Measurements from ENCODE around the gene MINK1.

MINK1 gene

DNA sequence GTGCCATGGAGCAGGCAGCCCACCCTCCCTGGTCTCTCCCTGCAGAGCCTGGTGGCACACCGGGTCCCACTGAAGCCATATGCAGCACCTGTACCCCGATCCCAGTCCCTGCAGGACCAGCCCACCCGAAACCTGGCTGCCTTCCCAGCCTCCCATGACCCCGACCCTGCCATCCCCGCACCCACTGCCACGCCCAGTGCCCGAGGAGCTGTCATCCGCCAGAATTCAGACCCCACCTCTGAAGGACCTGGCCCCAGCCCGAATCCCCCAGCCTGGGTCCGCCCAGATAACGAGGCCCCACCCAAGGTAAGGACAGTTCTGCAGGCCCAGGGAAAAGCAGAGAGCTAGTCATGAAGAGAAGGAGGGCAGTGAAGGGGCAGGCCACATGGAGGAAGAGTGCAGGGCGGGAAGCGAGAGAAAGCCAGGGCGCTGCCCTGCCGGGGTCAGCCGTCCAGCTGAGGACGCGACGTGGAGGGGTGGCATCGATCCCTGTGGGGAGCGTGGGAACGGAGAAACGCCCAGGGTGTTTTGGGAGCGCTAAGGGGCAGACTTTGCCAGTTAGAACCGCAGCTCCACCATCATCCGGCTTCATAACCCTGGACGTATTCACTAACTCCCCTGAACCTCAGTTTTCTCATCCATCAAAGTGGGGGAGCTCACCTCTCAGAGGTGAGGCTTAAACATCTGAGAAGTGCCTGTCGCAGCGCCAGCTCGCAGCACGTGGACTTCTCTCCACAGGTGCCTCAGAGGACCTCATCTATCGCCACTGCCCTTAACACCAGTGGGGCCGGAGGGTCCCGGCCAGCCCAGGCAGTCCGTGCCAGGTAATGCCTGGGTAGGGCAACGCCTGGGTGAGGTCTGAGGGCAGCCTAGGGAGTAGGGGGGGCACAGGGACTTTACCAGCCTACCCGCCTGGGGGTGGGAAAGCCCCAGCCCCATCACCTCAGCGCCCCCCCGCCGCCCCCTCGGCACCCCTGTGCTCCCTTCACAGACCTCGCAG lies 58.6 kb downstream of the MINK1 start:
- DNase-seq (ENCODE audit: low spot score), result no peak
- TF ChIP-seq CTCF (IDR thresholded peaks at IDR 0.05; ENCODE audit: extremely low read depth, insufficient read depth, missing control alignments), result no peak
- in situ Hi-C loops (cut with MboI; ENCODE audit: low pct_unique_long_range_greater_than_20kb, low sequenced_read_pairs, unreplicated experiment), result no loop called here

GRCh38 chr17:4892499-4893221 lies 59.5 kb downstream of the MINK1 start:
- TF ChIP-seq CTCF (IDR thresholded peaks at IDR 0.05; ENCODE audit: extremely low read depth, insufficient read depth, missing control alignments), result no peak
- in situ Hi-C loops (cut with MboI; ENCODE audit: low pct_unique_long_range_greater_than_20kb, low sequenced_read_pairs, unreplicated experiment), result no loop called here
- no peak for DNase-seq (ENCODE audit: low spot score)

DNA sequence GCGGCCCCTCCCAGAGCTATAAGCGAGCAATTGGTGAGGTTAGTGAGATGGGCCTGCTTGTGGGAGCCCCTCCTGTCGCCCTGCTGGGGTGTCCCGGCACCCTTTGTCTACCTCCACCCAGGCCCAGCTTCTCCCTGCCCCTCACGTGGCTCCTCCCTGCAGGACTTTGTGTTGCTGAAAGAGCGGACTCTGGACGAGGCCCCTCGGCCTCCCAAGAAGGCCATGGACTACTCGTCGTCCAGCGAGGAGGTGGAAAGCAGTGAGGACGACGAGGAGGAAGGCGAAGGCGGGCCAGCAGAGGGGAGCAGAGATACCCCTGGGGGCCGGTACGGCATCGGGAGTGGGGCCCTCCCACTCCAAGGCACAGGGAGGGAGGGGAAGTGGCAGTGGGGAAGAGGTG lies 60.1 kb downstream of the MINK1 start:
- DNase-seq (ENCODE audit: low spot score), result no peak
- no peak for TF ChIP-seq CTCF (IDR thresholded peaks at IDR 0.05; ENCODE audit: extremely low read depth, insufficient read depth, missing control alignments)
- in situ Hi-C loops (cut with MboI; ENCODE audit: low pct_unique_long_range_greater_than_20kb, low sequenced_read_pairs, unreplicated experiment), result no loop called here

DNA sequence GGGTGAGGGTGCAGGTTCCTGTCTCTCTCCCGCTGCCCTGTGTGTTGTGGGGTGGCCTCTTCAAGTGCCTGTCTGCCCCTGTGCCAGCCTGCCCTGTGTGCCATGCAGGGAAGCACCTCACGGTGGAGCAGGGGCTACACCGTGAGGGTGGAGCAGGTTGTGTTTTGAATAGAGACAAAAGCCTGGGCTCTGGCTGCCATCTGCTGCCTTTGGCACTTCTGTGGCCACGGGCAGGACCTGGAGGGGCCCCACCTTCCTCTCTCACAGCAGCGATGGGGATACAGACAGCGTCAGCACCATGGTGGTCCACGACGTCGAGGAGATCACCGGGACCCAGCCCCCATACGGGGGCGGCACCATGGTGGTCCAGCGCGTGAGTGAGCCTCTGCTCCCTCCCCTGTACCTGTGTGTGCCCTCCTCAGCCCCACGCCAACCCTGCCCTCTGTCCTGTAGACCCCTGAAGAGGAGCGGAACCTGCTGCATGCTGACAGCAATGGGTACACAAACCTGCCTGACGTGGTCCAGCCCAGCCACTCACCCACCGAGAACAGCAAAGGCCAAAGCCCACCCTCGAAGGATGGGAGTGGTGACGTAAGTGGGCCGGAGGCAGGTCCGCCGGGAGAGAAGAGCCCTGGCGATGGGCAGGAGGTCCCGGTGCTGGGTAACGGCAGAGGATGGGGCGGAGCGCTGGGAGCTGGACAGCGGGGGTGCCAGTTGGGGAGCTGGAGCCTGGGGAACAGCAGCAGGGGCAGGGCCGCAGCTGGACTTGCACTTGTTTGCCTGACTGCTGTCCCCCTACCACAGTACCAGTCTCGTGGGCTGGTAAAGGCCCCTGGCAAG lies 60.8 kb downstream of the MINK1 start:
- DNase-seq (ENCODE audit: low spot score), result no peak
- in situ Hi-C loops (cut with MboI; ENCODE audit: low pct_unique_long_range_greater_than_20kb, low sequenced_read_pairs, unreplicated experiment), result no loop called here
- TF ChIP-seq CTCF (IDR thresholded peaks at IDR 0.05; ENCODE audit: extremely low read depth, insufficient read depth, missing control alignments), result no peak

DNA sequence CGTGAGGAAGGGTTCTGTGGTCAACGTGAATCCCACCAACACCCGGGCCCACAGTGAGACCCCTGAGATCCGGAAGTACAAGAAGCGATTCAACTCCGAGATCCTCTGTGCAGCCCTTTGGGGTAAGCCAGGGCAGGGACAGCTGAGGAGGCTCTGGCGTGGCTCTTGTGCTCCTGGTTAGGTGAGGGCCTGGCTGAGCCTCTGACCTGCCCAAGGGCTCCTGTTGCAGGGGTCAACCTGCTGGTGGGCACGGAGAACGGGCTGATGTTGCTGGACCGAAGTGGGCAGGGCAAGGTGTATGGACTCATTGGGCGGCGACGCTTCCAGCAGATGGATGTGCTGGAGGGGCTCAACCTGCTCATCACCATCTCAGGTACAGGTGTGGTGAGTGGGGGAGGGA lies 62.0 kb downstream of the MINK1 start:
- no peak for DNase-seq (ENCODE audit: low spot score)
- in situ Hi-C loops (cut with MboI; ENCODE audit: low pct_unique_long_range_greater_than_20kb, low sequenced_read_pairs, unreplicated experiment), result no loop called here
- no peak for TF ChIP-seq CTCF (IDR thresholded peaks at IDR 0.05; ENCODE audit: extremely low read depth, insufficient read depth, missing control alignments)

Measured in GM13977 (cell line).